GM12865 (cell line): ENCODE data around the gene HOXB3.

Source experiments
- DNase-seq: peaks from one replicate; pipeline ENCODE4 v3.0.0; 2010; ENCODE audit warnings: low read depth
- H3K4me3 ChIP-seq: 2 replicates; pipeline ENCODE4 v1.5.1; 2011; ENCODE audit warnings: mild to moderate bottlenecking, low read depth, low read length, control low read depth
- TF ChIP-seq, protein P1 (sequence below): IDR thresholded peaks from 2 replicates; pipeline ENCODE4 v1.5.1; 2011; ENCODE audit warnings: low read length, control low read depth, low read depth, inconsistent platforms; ENCODE audit not compliant: insufficient read depth; ENCODE audit errors: missing control alignments

HOXB3 gene

DNA sequence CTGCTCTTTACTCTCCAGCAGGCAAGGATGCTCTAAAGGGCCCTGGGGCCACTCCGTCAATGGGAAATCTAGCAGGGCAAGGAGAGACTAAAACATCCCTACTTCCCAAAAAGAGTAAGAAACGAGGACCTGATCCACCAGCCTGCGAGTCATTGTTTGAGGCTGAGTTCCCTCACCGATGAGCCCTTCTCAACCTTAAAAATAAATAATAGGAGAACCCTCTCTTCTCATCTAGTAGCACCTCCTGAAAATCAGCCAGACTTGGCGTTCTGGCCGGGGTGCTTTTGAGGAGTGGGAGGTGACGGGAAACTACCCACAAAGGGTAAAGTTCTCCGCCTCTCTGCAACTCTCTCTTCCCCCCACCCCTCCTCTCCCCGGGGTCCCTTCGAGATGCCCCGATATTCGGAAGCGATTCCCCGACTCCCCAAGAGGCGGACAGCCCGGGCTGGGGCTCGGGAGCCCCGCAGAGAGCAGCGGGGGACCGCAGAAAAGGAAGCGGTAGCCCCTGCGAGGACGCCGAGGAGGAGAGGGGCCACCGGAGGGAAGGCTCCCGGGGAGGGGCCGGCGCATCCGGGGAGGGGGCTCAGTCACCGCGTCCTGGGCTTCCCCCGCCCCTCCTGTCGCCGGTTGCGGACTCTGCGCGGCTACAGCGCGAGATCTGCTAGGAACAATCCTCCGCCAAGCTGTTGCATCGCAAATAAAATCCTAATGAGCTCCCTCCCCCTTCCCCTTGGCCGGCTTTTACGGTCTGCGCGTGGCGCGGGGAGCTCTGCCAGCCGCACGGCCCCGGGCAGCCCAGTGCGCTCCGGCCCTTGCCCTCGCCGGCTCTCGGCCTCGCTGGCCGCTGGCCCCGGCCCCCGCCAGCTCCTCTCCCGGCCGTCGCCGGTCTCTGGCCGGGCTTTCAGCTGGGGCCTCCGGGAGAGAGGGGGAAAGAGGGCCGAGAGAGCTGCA, 34.8 kb upstream of the HOXB3 start:
- no peak overlapping the region; the same call in 1 of the 2 replicates for H3K4me3 ChIP-seq
- no peak for DNase-seq
- TF ChIP-seq, protein P1, sequence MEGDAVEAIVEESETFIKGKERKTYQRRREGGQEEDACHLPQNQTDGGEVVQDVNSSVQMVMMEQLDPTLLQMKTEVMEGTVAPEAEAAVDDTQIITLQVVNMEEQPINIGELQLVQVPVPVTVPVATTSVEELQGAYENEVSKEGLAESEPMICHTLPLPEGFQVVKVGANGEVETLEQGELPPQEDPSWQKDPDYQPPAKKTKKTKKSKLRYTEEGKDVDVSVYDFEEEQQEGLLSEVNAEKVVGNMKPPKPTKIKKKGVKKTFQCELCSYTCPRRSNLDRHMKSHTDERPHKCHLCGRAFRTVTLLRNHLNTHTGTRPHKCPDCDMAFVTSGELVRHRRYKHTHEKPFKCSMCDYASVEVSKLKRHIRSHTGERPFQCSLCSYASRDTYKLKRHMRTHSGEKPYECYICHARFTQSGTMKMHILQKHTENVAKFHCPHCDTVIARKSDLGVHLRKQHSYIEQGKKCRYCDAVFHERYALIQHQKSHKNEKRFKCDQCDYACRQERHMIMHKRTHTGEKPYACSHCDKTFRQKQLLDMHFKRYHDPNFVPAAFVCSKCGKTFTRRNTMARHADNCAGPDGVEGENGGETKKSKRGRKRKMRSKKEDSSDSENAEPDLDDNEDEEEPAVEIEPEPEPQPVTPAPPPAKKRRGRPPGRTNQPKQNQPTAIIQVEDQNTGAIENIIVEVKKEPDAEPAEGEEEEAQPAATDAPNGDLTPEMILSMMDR = no peak

GRCh38 chr17:48624118-48624517, 34.1 kb upstream of the HOXB3 start:
- no peak overlapping the region for H3K4me3 ChIP-seq
- no peak for DNase-seq
- TF ChIP-seq, protein P1 = no peak

- DNase-seq = no peak
- no peak overlapping the region for H3K4me3 ChIP-seq
- TF ChIP-seq, protein P1 = no peak
These were observed 33.5 kb upstream of the HOXB3 start for GRCh38 chr17:48623583-48623982.

- TF ChIP-seq, protein P1 = no peak
- H3K4me3 ChIP-seq = no peak overlapping the region
- DNase-seq = no peak
These were observed 32.8 kb upstream of the HOXB3 start for GRCh38 chr17:48622857-48623256.

DNA sequence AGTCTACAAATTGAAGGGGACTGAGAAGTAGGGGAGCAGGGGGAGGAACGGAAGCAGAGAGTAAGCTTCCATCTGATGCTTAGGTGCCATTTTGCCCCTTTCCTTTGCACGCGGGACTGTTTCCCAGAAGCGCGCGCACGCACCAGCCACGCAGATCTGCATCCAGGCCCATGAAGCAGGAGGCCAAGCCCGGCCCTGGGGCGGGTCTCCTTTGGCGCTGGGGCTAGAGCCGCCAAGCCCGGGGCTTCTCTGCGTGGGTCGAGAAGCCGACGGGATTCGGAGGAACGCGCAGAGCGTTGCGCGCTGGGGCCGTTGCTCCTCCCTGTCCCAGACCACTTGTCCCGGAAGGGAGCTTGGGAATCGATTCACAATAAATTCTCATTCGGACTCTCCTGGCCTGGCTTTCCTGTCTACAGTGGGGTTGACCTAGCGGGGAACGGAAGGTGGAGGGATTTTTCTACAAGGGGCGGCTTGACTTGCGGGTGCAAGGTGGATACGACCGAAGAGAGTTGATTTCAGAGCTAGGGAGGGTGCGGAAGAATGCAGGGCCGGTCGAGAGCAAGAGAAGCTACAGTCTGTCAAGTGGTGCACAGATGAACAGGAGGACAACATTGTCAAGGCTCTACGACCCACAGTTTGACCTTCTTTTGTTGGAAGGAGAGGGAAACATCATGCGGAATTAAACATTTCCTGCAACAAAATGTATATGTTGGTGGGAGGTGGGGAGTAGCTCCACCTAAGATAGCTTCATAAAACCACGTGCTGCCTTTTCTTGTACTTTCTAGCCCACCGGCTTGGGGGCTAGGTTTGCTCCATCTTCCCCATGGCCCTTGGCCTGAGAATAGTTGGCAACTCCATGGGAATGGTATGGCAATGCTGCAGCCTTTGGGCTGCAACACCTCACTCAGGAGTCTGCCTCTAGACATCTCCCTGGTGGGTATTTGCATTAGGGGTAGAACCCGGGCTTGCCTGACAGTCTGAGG, 31.7 kb upstream of the HOXB3 start:
- DNase-seq = no peak
- H3K4me3 ChIP-seq = no peak overlapping the region
- TF ChIP-seq, protein P1 = no peak

DNA sequence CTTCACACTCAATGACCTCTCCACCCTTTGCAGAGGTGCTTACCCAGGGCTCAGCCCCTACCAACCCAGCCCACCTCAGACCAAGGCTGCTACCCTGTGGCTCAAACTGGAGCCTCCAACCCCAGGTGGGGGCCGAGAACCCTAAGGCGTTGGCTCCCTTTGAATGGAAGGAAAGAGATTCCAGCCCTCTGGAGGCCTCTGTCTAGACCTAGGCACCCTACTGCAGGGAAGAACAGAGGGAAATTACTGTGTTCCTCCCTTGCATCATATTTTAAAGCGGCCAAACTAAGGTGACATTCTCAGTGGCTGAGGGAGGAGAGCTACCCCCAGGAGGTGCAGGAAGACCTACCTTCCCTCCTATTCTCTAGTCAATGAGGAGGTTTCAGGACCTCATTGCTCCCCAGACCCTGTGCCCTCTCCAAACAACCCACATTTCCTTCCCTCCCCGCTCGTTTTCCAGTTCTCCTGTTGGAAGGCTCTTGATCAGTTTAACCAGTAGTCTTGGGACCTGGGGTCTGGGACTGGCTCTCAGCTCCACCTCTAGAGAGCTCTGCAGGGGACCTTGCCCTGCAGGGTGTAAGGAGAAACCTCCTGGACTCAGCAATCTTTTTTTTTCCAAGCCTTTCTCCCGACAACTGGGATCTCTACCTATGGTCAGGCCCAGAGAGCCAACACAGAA, 30.6 kb upstream of the HOXB3 start:
- no peak for DNase-seq
- no peak overlapping the region for H3K4me3 ChIP-seq
- TF ChIP-seq, protein P1 = no peak
